ENCODE results near the gene RANBP9. TPM values are rescaled to one million over a fixed set of nuclear protein-coding genes. Genes with fewer than 3 reads are reported as not detected.

The RANBP9 gene
- total RNA-seq, 4 donors from 2014 or later: 28.8 to 35.6 (median 32.3) TPM

DNA sequence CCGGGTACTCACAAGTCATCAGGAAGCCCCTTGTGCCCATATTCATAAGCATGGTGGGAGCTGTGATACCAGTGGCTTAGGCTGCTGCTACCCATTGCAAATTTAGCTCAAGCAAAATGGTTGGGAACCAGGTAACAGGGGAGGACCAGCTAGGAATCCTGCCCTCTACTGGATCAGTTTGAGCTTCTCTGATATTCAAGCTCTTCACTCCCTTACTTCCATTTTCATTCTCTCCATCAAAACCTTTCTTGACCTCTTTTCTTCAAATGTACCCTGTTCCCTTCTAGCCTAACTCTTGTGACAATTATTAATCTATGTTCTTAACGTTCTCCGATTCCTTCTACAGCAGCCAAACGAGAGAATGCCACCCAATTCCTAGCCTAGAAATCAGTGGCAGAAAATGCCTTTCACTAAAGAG lies 86.8 kb downstream of the RANBP9 start:
- TF ChIP-seq, protein P1, sequence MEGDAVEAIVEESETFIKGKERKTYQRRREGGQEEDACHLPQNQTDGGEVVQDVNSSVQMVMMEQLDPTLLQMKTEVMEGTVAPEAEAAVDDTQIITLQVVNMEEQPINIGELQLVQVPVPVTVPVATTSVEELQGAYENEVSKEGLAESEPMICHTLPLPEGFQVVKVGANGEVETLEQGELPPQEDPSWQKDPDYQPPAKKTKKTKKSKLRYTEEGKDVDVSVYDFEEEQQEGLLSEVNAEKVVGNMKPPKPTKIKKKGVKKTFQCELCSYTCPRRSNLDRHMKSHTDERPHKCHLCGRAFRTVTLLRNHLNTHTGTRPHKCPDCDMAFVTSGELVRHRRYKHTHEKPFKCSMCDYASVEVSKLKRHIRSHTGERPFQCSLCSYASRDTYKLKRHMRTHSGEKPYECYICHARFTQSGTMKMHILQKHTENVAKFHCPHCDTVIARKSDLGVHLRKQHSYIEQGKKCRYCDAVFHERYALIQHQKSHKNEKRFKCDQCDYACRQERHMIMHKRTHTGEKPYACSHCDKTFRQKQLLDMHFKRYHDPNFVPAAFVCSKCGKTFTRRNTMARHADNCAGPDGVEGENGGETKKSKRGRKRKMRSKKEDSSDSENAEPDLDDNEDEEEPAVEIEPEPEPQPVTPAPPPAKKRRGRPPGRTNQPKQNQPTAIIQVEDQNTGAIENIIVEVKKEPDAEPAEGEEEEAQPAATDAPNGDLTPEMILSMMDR (IDR thresholded peaks at IDR 0.05): no peak
- no peak for ATAC-seq (ENCODE audit: low FRiP score)
- DNase-seq (ENCODE audit: low spot score): no peak

DNA sequence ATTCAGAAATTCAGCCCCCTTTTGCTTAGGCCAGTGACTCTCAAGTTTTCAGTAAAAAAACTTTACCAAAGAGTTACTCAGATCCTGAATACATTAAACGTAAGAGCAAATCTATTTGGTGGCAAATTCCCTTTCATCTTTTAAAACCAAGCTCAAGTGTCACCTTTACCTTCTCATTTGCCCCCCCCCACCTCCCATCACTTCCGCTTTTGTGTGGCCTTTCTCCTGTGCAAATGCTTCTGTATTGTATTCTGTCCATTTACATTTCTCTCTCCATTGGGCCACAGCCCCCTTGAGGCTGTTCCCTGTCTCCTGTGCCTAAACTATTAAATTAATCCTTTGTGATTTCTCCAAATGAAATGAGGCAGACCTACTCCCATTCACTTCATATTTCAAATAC lies 94.6 kb downstream of the RANBP9 start:
- no peak for ATAC-seq (ENCODE audit: low FRiP score)
- TF ChIP-seq, protein P1 (IDR thresholded peaks at IDR 0.05): no peak
- no peak for DNase-seq (ENCODE audit: low spot score)

DNA sequence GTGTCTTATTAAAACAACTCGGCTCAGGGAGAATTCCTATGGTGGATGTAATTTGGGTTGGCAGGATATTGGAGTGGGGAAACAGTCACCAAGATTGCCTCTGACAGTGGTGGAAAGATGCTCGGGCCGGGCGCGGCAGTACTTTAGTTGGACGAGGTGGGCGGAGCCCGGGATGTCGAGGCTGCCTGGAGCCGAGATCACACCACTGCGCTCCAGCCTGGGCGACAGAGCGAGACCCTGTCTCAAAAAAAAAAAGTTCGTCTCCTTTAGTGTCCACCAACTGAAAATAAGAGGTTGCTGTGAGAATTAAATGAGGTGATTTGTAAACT lies 95.9 kb downstream of the RANBP9 start:
- ATAC-seq (ENCODE audit: low FRiP score): peak; percentile 49
- DNase-seq (ENCODE audit: low spot score): no peak
- TF ChIP-seq, protein P1 (IDR thresholded peaks at IDR 0.05): no peak

DNA sequence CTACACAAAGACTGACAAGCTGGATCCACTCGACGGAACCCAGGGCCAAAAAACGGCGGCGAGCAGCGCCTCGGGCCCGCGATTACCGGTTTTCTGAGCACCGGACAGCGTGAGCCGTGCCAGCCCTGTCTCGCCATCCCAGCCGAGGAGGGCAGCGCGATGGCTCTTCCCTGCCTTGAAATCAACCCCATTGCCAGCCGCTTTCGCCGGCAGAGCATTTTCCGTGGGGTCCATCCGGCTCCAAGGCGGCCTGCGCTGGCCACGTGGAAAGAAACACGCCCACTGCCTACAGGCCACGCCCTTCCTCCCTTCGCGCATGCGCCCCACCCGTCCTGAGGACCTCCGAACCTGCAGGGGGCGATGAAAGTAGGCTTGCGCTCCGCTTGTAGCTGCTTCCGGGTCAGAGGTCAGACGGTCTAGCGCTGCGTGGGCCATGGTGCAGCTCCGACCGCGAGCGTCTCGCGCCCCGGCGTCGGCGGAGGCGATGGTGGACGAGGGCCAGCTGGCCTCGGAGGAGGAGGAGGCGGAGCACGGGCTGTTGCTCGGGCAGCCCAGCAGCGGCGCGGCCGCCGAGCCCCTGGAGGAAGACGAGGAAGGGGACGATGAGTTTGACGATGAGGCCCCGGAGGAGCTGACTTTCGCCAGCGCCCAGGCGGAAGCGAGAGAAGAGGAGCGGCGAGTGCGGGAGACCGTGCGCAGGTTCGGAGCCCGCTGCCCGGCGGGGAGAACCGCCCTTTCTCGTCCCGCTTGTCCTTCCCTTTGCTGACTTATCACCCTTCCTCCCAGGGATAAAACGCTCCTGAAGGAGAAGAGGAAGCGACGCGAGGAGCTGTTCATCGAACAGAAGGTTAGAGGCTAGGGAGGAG lies 96.5 kb downstream of the RANBP9 start, which contains the start of gene NOL7:
TSS of gene NOL7 (plus strand) at position 410 of the 866 bp plus-strand sequence. CDS start at position 434, 24 bp downstream.
- ATAC-seq (ENCODE audit: low FRiP score): peak; percentile 99
- DNase-seq (ENCODE audit: low spot score): peak; percentile 94
- TF ChIP-seq, protein P1 (IDR thresholded peaks at IDR 0.05): peak in 2 of 3 donors; percentile 69 to 93

DNA sequence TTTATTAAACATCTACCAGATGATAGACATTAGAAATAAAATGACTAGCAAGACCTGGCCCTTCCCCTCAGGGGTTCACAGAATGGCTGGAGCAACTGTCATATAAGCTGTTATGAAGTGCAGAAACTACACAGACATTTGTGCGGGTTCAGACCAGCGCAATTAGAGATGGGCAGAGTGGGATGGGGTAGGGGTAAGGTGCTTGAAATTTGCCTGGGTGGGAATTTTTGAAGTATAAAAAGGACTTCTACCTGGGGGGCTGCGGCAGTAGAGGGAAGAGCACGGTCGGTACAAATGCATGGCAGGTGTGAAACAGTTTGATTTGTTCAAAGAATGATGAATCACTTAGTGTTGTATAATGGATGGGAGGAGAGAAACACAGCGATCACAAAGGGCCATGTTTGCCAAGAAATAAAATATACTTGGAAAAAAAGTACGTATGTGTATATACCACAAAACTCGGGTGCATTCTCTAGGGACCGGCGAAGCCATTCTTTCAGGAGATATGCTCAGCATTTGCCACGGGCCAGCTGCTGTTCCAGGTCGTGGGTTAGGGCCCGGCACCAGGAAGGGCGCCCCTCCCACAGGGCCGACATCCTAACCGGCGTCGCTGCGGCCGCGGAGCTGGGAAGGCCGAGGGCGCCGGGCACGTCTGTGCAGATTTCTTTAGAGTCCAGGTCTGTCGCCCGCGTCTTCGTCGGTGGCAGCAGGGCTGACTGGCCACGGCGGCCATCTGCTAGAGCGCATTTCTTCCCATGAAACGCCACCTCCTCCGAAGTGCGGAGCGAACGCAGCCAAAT lies 97.3 kb downstream of the RANBP9 start:
- peak; percentile 60 for ATAC-seq (ENCODE audit: low FRiP score)
- no peak for DNase-seq (ENCODE audit: low spot score)
- TF ChIP-seq, protein P1 (IDR thresholded peaks at IDR 0.05): no peak

DNA sequence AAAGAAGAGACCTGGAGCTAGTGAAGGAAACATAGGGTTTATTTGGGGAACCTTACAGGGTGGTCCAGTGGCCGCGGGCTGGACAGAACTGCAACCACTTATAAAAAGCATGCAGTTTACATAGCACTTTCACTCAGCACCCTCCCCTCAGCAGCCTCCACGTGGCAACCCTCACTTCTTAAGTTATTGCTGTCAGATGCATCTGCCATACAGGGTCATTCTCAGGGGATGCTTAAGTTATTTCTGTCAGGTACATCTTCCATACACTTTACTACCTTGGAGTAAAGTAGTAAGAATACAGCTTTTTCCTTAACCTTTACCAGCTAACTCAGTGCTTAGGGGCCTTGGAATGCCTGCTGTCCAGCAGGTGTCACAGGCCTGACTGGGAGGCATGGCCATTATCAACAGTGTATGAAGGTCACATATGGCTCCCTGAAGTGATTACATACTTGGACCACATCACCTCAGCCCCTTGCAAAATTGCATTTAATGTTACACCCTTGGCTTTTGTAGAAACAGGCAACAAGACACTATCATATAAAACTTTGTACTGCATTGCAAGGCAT lies 98.5 kb downstream of the RANBP9 start:
- TF ChIP-seq, protein P1 (IDR thresholded peaks at IDR 0.05): no peak
- no peak for ATAC-seq (ENCODE audit: low FRiP score)

More for the DNA sequence above, 98.5 kb downstream of the RANBP9 start:
- no peak for DNase-seq (ENCODE audit: low spot score)

Measured in omental fat pad (tissue), 4 donors.